ENCODE measurements around the gene NEB.

The NEB gene

GRCh38 chr2:151682459-151683003 is 51.7 kb downstream of the NEB start:
- H3K4me3 Mint-ChIP-seq, result no peak overlapping the region
- H3K27me3 Mint-ChIP-seq, result no peaks in the 10 kb centered on the region
- H3K36me3 Mint-ChIP-seq, result peaks cover 2% of the 10 kb centered on the region
- H3K4me1 Mint-ChIP-seq, result no peaks in the 10 kb centered on the region
- no peak overlapping the region for H3K27ac Mint-ChIP-seq
- H3K9me3 Mint-ChIP-seq, result no peaks in the 10 kb centered on the region

- no peak overlapping the region for H3K4me3 Mint-ChIP-seq
- H3K9me3 Mint-ChIP-seq, result no peaks in the 10 kb centered on the region
- no peaks in the 10 kb centered on the region for H3K27me3 Mint-ChIP-seq
- H3K4me1 Mint-ChIP-seq, result no peaks in the 10 kb centered on the region
- no peak overlapping the region for H3K27ac Mint-ChIP-seq
- peaks cover 4% of the 10 kb centered on the region for H3K36me3 Mint-ChIP-seq
Observed at GRCh38 chr2:151681051-151681450, 53.2 kb downstream of the NEB start.

- H3K9me3 Mint-ChIP-seq, result no peaks in the 10 kb centered on the region
- H3K4me1 Mint-ChIP-seq, result no peaks in the 10 kb centered on the region
- no peak overlapping the region for H3K27ac Mint-ChIP-seq
- no peaks in the 10 kb centered on the region for H3K27me3 Mint-ChIP-seq
- no peak overlapping the region for H3K4me3 Mint-ChIP-seq
- peaks cover 4% of the 10 kb centered on the region for H3K36me3 Mint-ChIP-seq
Observed at GRCh38 chr2:151679994-151680393, 54.3 kb downstream of the NEB start.

- H3K4me1 Mint-ChIP-seq, result no peaks in the 10 kb centered on the region
- H3K27me3 Mint-ChIP-seq, result no peaks in the 10 kb centered on the region
- peaks cover 4% of the 10 kb centered on the region for H3K36me3 Mint-ChIP-seq
- H3K27ac Mint-ChIP-seq, result no peak overlapping the region
- H3K9me3 Mint-ChIP-seq, result no peaks in the 10 kb centered on the region
- no peak overlapping the region for H3K4me3 Mint-ChIP-seq
Observed at GRCh38 chr2:151678849-151679248, 55.4 kb downstream of the NEB start.

- peaks cover 4% of the 10 kb centered on the region for H3K36me3 Mint-ChIP-seq
- no peak overlapping the region for H3K4me3 Mint-ChIP-seq
- H3K9me3 Mint-ChIP-seq, result peaks cover 5% of the 10 kb centered on the region
Observed at GRCh38 chr2:151673016-151673415, 61.3 kb downstream of the NEB start.

GRCh38 chr2:151672277-151672676 is 62.0 kb downstream of the NEB start:
- Mint-ChIP-seq H3K9me3 (peaks cover 5% of the 10 kb centered on the region), H3K4me1 (peaks cover 16% of the 10 kb centered on the region), H3K36me3 (no peaks in the 10 kb centered on the region), H3K27me3 (no peaks in the 10 kb centered on the region), H3K4me3 (no peak overlapping the region), H3K27ac (no peak overlapping the region)

More at GRCh38 chr2:151673016-151673415, 61.3 kb downstream of the NEB start:
- no peaks in the 10 kb centered on the region for H3K27me3 Mint-ChIP-seq
- H3K27ac Mint-ChIP-seq, result no peak overlapping the region
- H3K4me1 Mint-ChIP-seq, result peaks cover 16% of the 10 kb centered on the region

DNA sequence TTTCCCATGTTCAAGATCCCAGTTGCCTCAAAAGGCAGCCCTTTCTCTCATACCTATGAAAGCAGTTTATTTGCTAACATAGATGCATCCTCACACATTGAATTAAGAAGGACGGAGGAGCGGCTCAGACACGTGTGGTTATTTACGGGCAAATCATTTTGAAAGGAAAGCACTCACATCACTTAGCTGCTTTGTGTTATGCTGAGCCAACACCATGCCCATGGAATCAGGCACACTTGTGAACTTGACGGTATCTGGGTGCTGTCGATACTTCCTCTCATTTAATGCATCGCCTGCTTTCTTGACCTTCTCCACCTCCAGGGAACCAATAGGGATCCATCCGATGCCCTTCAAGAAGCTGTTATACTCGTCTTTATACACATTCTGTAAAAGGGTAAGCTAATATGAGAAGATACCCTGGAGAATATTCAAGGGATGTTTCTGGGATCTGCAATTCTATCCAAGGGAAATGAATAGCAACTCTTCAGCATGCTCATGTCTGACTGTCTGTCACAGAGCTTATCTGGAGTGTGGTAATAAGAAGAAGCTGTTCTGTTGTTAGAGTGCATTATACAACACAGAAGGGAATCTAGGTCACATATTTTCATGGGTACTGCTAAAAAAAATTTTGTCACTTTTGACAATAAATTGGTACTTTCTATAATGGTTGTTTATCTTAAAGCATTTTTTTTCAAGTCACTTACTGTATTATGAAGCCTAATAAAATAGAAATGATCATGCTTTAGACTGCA is 63.3 kb downstream of the NEB start:
- no peak overlapping the region for H3K4me3 Mint-ChIP-seq
- no peak overlapping the region for H3K27ac Mint-ChIP-seq
- peaks cover 16% of the 10 kb centered on the region for H3K4me1 Mint-ChIP-seq
- no peaks in the 10 kb centered on the region for H3K27me3 Mint-ChIP-seq
- no peaks in the 10 kb centered on the region for H3K36me3 Mint-ChIP-seq
- peaks cover 5% of the 10 kb centered on the region for H3K9me3 Mint-ChIP-seq

- no peaks in the 10 kb centered on the region for H3K36me3 Mint-ChIP-seq
- peaks cover 16% of the 10 kb centered on the region for H3K4me1 Mint-ChIP-seq
- no peaks in the 10 kb centered on the region for H3K27me3 Mint-ChIP-seq
- no peak overlapping the region for H3K27ac Mint-ChIP-seq
- H3K4me3 Mint-ChIP-seq, result no peak overlapping the region
- peaks cover 5% of the 10 kb centered on the region for H3K9me3 Mint-ChIP-seq
Observed at GRCh38 chr2:151670346-151670745, 63.9 kb downstream of the NEB start.

DNA sequence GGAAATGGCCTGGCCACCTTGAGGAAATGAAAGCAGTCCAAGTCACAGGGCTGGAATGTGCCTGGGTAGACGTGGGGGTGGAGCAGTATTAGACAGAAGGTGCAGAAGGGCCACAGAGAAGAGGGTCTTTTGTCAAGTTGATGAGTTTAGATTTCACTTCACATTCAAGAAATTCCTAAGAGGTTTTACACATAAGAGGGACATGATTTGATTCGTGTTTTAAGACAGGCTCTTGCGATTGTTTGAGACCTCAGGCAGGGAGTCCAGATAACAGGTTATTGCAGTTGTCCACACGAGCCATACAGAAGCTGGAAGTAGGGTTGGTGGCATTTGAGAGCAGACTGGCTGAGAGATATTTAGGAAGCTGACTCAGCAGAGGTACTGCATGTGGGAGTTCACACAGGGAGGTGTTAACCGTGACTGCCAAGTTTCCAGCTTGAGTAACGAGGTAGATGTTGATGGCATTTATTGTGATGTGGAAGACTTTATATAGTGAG is 64.6 kb downstream of the NEB start:
- Mint-ChIP-seq H3K4me3 (no peak overlapping the region), H3K4me1 (peaks cover 18% of the 10 kb centered on the region), H3K27ac (no peak overlapping the region), H3K27me3 (no peaks in the 10 kb centered on the region), H3K36me3 (peaks cover 2% of the 10 kb centered on the region), H3K9me3 (peaks cover 5% of the 10 kb centered on the region)

GRCh38 chr2:151668737-151669136 is 65.5 kb downstream of the NEB start:
- no peak overlapping the region for H3K27ac Mint-ChIP-seq
- peaks cover 7% of the 10 kb centered on the region for H3K9me3 Mint-ChIP-seq
- H3K27me3 Mint-ChIP-seq, result no peaks in the 10 kb centered on the region
- peaks cover 4% of the 10 kb centered on the region for H3K36me3 Mint-ChIP-seq
- H3K4me1 Mint-ChIP-seq, result peaks cover 19% of the 10 kb centered on the region
- no peak overlapping the region for H3K4me3 Mint-ChIP-seq

- H3K27me3 Mint-ChIP-seq, result no peaks in the 10 kb centered on the region
- H3K27ac Mint-ChIP-seq, result no peak overlapping the region
- H3K36me3 Mint-ChIP-seq, result peaks cover 7% of the 10 kb centered on the region
- peaks cover 16% of the 10 kb centered on the region for H3K4me1 Mint-ChIP-seq
- H3K9me3 Mint-ChIP-seq, result peaks cover 16% of the 10 kb centered on the region
- H3K4me3 Mint-ChIP-seq, result no peak overlapping the region
Observed at GRCh38 chr2:151665959-151666358, 68.3 kb downstream of the NEB start.

DNA sequence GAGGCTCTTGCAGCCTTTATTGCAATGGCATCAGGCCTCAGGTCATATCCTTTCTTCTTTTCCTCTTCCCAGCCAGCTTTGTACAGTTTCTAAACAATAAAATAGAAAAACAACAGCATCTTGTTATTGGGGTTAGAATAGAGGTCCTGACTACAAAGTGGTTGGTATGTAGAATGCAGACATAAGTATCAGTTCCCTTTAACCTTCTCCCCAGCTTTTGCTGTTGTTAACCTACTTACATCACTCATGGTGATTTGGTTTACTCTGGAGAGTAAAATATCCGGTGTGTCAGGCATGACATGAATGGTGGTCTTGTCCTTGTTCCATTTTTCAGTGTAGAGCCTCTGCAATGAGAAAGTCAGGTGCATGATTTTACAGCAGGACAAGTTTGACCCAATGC is 69.8 kb downstream of the NEB start:
- H3K36me3 Mint-ChIP-seq, result peaks cover 7% of the 10 kb centered on the region
- H3K27me3 Mint-ChIP-seq, result no peaks in the 10 kb centered on the region
- peaks cover 8% of the 10 kb centered on the region for H3K4me1 Mint-ChIP-seq
- no peak overlapping the region for H3K27ac Mint-ChIP-seq
- no peak overlapping the region for H3K4me3 Mint-ChIP-seq
- H3K9me3 Mint-ChIP-seq, result peaks cover 16% of the 10 kb centered on the region

DNA sequence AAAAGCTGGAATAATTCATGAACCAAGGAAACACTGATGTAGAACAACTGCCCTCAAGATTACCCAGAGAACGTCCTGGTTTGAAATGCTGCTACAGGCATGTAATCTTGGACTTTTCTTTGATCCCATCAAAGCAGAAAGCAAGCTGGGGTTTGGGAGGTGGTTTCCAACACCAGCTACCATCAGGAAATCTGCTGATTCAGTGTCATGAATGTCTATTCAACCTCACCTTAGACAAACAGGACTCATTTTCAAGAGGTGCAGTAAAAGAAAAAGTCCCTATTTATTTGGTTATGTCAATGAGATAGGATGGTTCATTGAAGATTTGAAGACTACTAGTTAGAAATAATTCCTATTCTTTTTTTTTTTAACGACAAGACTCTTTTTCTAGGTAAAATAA is 72.7 kb downstream of the NEB start:
- Mint-ChIP-seq H3K36me3 (peaks cover 10% of the 10 kb centered on the region), H3K4me3 (no peak overlapping the region), H3K4me1 (peaks cover 3% of the 10 kb centered on the region), H3K9me3 (peaks cover 11% of the 10 kb centered on the region), H3K27me3 (no peaks in the 10 kb centered on the region), H3K27ac (no peak overlapping the region)

GRCh38 chr2:151658081-151658480 is 76.2 kb downstream of the NEB start:
- Mint-ChIP-seq H3K27me3 (no peaks in the 10 kb centered on the region), H3K36me3 (peaks cover 6% of the 10 kb centered on the region), H3K27ac (no peak overlapping the region), H3K4me3 (no peak overlapping the region), H3K9me3 (peaks cover 6% of the 10 kb centered on the region), H3K4me1 (no peaks in the 10 kb centered on the region)

DNA sequence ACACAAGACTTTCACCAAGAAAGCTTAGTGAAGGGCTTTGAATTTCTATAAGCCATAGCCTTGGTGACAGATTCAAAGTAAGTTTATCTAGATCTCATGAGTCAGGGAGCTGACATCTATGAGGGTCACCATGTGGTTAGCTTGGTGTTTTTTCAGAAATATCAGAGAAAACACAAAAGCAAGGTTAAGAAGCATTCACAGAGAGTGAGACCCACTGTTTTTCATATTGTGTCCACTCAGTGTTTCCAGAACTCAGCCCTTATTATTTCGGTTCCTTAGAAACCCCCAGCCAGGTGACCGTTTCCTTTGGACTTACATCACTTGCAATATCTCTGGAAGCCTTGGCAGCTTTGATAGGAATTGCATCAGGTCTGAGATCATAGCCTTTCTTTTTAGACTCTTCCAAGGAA is 76.6 kb downstream of the NEB start:
- Mint-ChIP-seq H3K4me3 (no peak overlapping the region), H3K9me3 (peaks cover 2% of the 10 kb centered on the region), H3K27me3 (no peaks in the 10 kb centered on the region), H3K4me1 (no peaks in the 10 kb centered on the region), H3K36me3 (peaks cover 4% of the 10 kb centered on the region), H3K27ac (no peak overlapping the region)

GRCh38 chr2:151655663-151656398 is 78.4 kb downstream of the NEB start:
- Mint-ChIP-seq H3K9me3 (no peaks in the 10 kb centered on the region), H3K4me1 (no peaks in the 10 kb centered on the region), H3K27me3 (no peaks in the 10 kb centered on the region), H3K4me3 (no peak overlapping the region), H3K36me3 (peaks cover 4% of the 10 kb centered on the region), H3K27ac (no peak overlapping the region)
